Upper lobe of left lung (tissue), 4 donors: Measurements from ENCODE around the gene ITIH6.

Source experiments
- POLR2A ChIP-seq, 4 donors: fragments of 450-650 bp; IDR thresholded peaks; one replicate each; pipeline ENCODE4 v1.5.1; 2016 to 2017; ENCODE audit warnings: antibody characterized with exemption in 4 of 4, mild to moderate bottlenecking in 2 of 4
- POLR2AphosphoS5 ChIP-seq, 2 donors: sonication (generic); formaldehyde crosslinking; IDR thresholded peaks; one replicate each; pipeline ENCODE4 v1.5.1; 2017; ENCODE audit warnings: antibody characterized with exemption in 2 of 2

DNA sequence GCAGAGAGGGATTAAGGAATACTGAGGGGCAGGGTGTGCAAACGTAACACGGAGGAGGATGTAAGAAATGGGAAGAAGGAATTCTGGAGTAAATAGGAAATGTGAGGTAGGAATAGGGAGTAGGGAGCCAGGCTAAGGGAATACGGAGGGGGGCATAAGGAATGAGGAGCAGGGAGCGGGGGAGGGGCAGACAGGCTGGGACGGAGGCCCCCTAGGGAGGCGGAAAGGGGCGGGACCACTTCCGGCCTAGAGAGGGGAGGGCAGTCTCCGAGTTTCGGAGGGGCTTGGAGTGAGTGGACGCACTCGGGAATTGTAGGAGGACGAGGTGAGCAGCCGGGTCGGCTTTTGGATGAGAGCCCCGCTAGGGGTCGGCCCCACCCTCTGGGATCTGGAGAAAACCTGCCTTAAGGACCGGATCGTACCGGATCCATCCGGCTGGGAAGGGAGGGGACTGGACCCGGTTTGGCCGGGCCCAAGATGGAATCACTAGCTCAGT lies 10.1 kb upstream of the ITIH6 start:
- TF ChIP-seq POLR2AphosphoS5 (IDR thresholded peaks at IDR 0.05) (no peak), POLR2A (IDR thresholded peaks at IDR 0.05) (peak in 1 of 4 donors; percentile 20)
